Keratinocyte (primary cell): ENCODE data around the gene ZNRF1.

Experiments used
- CTCF ChIP-seq, 3 experiments: IDR thresholded peaks in 1 of 3; conservative IDR thresholded peaks in 1 of 3; optimal IDR thresholded peaks in 1 of 3; 2 replicates in 2 of 3; 3 replicates in 1 of 3; pipeline versions ENCODE3 to v1.5.1; 2011; ENCODE audit warnings: low read length in 3 of 3, mild to moderate bottlenecking in 3 of 3, moderate library complexity in 2 of 3, control low read depth in 1 of 3, inconsistent platforms in 1 of 3; ENCODE audit not compliant: insufficient read depth in 2 of 3; ENCODE audit errors: extremely low read depth in 1 of 3
- EZH2 ChIP-seq: IDR thresholded peaks from one replicate; pipeline ENCODE4 v1.6.1; 2012; ENCODE audit warnings: inconsistent platforms, mild to moderate bottlenecking, low read length, moderate library complexity

- TF ChIP-seq CTCF (optimal IDR thresholded peaks at IDR 0.05 in 1 of 3, IDR thresholded peaks at IDR 0.05 in 1 of 3, conservative IDR thresholded peaks at IDR 0.05 in 1 of 3; ENCODE audit: extremely low read depth in 1 of 3, insufficient read depth in 2 of 3, low read length in 3 of 3), result no peak
- TF ChIP-seq EZH2, result no peak
Measured at GRCh38 chr16:75071621-75072020, 72.8 kb downstream of the ZNRF1 start.
